ENCODE data around the gene CXCR3. TPM values are rescaled to one million over a fixed set of nuclear protein-coding genes. Genes with fewer than 3 reads are reported as not detected.
"Not testable (repeated sequence)": the region's sequence is repeated elsewhere in the genome, so short reads cannot be mapped to it uniquely, and the experiment has no call there.

Gene CXCR3
- total RNA-seq, 4 donors from 2014 or later: not detected

- peaks cover 0 to 25% (median 0%) of the 10 kb centered on the region in 3 donors for H3K36me3 ChIP-seq
- TF ChIP-seq CTCF (IDR thresholded peaks at IDR 0.05) (no peak), POLR2A (IDR thresholded peaks at IDR 0.05) (no peak), EP300 (IDR thresholded peaks at IDR 0.05) (no peak)
- no peak for DNase-seq (ENCODE audit: low spot score in 2 of 2)
- H3K4me1 ChIP-seq: peaks cover 0 to 11% (median 3%) of the 10 kb centered on the region in 4 donors
- no peaks in the 10 kb centered on the region for H3K9me3 ChIP-seq
- WGBS, 2 donors: 64 to 76% methylated on average over 8 of the region's 8 CpGs
- no peaks in the 10 kb centered on the region for H3K27me3 ChIP-seq
- H3K27ac ChIP-seq: peak overlapping the region in 1 of 4 donors; percentile 26
- no peak overlapping the region for H3K4me3 ChIP-seq
Observed at GRCh38 chrX:71617742-71618141, 569 bp downstream of the CXCR3 start.

GRCh38 chrX:71616672-71617529 lies 1.4 kb downstream of the CXCR3 start:
- 86 to 88% methylated on average over 24 to 43 of the region's 43 CpGs for WGBS, 2 donors
- Histone ChIP-seq H3K27me3 (no peaks in the 10 kb centered on the region), H3K9me3 (no peaks in the 10 kb centered on the region), H3K4me3 (no peak overlapping the region), H3K4me1 (peaks cover 0 to 4% (median 2%) of the 10 kb centered on the region in 4 donors), H3K36me3 (peaks cover 0 to 31% (median 0%) of the 10 kb centered on the region in 3 donors), H3K27ac (peak overlapping the region in 1 of 4 donors; percentile 26)
- DNase-seq (ENCODE audit: low spot score in 2 of 2): no peak
- TF ChIP-seq CTCF (IDR thresholded peaks at IDR 0.05) (no peak), EP300 (IDR thresholded peaks at IDR 0.05) (no peak), POLR2A (IDR thresholded peaks at IDR 0.05) (no peak)

GRCh38 chrX:71615954-71616353 lies 2.4 kb downstream of the CXCR3 start:
- TF ChIP-seq CTCF (IDR thresholded peaks at IDR 0.05) (no peak), POLR2A (IDR thresholded peaks at IDR 0.05) (no peak), EP300 (IDR thresholded peaks at IDR 0.05) (no peak)
- Histone ChIP-seq H3K36me3 (peaks cover 0 to 40% (median 0%) of the 10 kb centered on the region in 3 donors), H3K4me1 (peaks cover 0 to 3% (median 0%) of the 10 kb centered on the region in 4 donors), H3K27ac (peak overlapping the region in 1 of 4 donors; percentile 26), H3K27me3 (no peaks in the 10 kb centered on the region), H3K4me3 (no peak overlapping the region), H3K9me3 (no peaks in the 10 kb centered on the region)
- no peak for DNase-seq (ENCODE audit: low spot score in 2 of 2)
- 86 to 90% methylated on average over 10 of the region's 10 CpGs for WGBS, 2 donors

- WGBS, 2 donors: 93% methylated on average over 4 of the region's 4 CpGs
- Histone ChIP-seq H3K9me3 (no peaks in the 10 kb centered on the region), H3K36me3 (peaks cover 0 to 49% (median 0%) of the 10 kb centered on the region in 3 donors), H3K27me3 (no peaks in the 10 kb centered on the region), H3K27ac (no peak overlapping the region), H3K4me3 (no peak overlapping the region), H3K4me1 (peaks cover 0 to 3% (median 0%) of the 10 kb centered on the region in 4 donors)
- DNase-seq (ENCODE audit: low spot score in 2 of 2): no peak
- TF ChIP-seq CTCF (IDR thresholded peaks at IDR 0.05) (no peak), POLR2A (IDR thresholded peaks at IDR 0.05) (no peak), EP300 (IDR thresholded peaks at IDR 0.05) (no peak)
Observed at GRCh38 chrX:71615056-71615455, 3.3 kb downstream of the CXCR3 start.

- no peak overlapping the region for H3K4me3 ChIP-seq
- 84 to 85% methylated on average over 8 of the region's 8 CpGs for WGBS, 2 donors
- no peak overlapping the region for H3K27ac ChIP-seq
Observed at GRCh38 chrX:71612256-71612655, 6.1 kb downstream of the CXCR3 start.

GRCh38 chrX:71611736-71612135 lies 6.6 kb downstream of the CXCR3 start:
- H3K4me3 ChIP-seq; H3K27me3 ChIP-seq; DNase-seq (ENCODE audit: low spot score in 2 of 2); H3K4me1 ChIP-seq; H3K27ac ChIP-seq; H3K9me3 ChIP-seq: not testable (repeated sequence)
- 88 to 90% methylated on average over 3 to 9 of the region's 9 CpGs for WGBS, 2 donors
- H3K36me3 ChIP-seq: peaks cover 0 to 74% (median 0%) of the 10 kb centered on the region in 3 donors

More at GRCh38 chrX:71612256-71612655, 6.1 kb downstream of the CXCR3 start:
- no peak for TF ChIP-seq POLR2A (IDR thresholded peaks at IDR 0.05)
- H3K9me3 ChIP-seq: no peaks in the 10 kb centered on the region
- no peaks in the 10 kb centered on the region for H3K4me1 ChIP-seq
- H3K36me3 ChIP-seq: peaks cover 0 to 74% (median 0%) of the 10 kb centered on the region in 3 donors
- H3K27me3 ChIP-seq: no peaks in the 10 kb centered on the region
- DNase-seq (ENCODE audit: low spot score in 2 of 2): no peak
